ENCODE results near the gene ARHGEF11.

- TF ChIP-seq REST (IDR thresholded peaks at IDR 0.05) (no peak), CTCF (IDR thresholded peaks at IDR 0.05; ENCODE audit: low read depth, low read length, missing input control) (no peak), SP1 (IDR thresholded peaks at IDR 0.05) (no peak), TAF1 (conservative IDR thresholded peaks at IDR 0.05) (no peak), RAD21 (IDR thresholded peaks at IDR 0.05) (no peak), GABPA (IDR thresholded peaks at IDR 0.05 in 1 of 2, conservative IDR thresholded peaks at IDR 0.05 in 1 of 2) (no peak), YY1 (IDR thresholded peaks at IDR 0.05) (no peak), ZBTB33 (IDR thresholded peaks at IDR 0.05) (no peak), EGR1 (IDR thresholded peaks at IDR 0.05; ENCODE audit: low read depth in 2 of 2) (no peak), FOXA1 (IDR thresholded peaks at IDR 0.05) (no peak)
These were observed 149.6 kb downstream of the ARHGEF11 start for GRCh38 chr1:156895927-156896326.
